Hematopoietic multipotent progenitor cell treated with erythropoietin and hydrocortisone succinate and interleukin-3 and kit ligand, for 6 days (in vitro differentiated cells): ENCODE results near the gene CTCF.

Experiments
- DNase-seq: peaks from one replicate; pipeline ENCODE4 v3.0.0-alpha.2; 2015

Gene CTCF

DNA sequence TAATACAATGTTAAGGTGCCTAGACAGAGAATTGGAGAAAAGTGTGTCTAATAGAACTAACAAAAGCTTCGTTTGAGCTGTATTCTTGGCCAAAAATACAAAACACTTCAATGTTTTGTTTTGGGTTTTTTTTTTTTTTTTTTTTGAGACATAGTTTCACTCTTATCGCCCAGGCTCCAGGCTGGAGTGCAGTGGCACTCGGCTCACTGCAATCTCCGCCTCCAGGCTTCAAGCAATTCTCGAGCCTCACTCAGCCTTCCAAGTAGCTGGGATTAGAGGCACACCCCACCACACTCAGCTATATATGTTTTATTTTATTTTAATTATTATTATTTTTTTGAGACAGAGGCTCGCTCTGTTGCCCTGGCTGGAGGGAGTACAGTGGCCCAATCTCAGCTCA is 44.3 kb downstream of the CTCF start:
- no peak for DNase-seq

DNA sequence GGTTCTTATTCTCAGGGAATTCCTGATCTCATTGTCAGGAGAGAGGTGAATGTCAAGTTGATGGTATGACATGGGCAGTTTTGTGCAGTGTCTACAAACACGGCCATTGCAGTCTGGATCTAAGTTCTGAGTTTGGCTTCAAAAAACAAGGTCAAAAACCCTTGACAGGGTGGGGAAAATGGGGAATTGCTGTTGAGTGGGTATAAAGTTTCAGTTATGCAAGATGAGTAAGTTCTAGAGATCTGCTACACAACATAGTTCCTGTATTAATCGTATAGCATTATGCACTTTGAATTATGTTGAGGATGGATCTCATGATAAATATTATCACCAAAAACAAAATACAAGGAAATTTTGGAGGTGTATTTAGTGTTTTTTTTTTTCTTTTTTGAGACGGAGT is 46.0 kb downstream of the CTCF start:
- DNase-seq = no peak

DNA sequence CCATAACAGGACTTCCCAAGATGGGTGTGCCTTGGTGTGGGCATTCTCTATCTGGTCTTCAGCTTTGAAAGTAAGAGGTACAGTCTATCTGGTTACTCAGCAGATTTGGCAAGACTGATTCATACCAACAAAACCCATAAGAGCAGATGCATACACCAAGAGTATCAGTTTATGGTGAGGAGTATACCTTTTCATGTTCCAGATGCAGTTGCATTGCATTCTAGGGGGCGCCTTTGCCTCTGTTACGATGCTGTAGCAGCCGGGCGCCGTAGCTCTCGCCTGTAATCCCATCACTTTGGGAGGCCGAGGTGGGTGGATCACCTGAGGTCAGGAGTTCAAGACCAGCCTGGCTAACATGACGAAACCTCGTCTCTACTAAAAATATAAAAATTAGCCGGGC is 51.5 kb downstream of the CTCF start:
- DNase-seq = peak; percentile 40

DNA sequence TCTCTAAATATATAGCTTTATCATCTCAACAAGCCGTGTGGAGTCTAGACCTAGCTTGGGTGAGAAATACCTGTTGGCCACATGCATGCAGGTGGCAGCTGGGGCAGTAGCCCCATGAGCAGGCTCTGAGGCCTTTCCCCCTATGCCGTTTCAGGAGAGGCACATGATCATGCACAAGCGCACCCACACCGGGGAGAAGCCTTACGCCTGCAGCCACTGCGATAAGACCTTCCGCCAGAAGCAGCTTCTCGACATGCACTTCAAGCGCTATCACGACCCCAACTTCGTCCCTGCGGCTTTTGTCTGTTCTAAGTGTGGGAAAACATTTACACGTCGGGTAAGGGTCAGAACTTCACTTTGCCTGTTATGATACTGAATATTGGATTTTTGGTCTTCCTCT is 65.9 kb downstream of the CTCF start:
- DNase-seq = no peak

DNA sequence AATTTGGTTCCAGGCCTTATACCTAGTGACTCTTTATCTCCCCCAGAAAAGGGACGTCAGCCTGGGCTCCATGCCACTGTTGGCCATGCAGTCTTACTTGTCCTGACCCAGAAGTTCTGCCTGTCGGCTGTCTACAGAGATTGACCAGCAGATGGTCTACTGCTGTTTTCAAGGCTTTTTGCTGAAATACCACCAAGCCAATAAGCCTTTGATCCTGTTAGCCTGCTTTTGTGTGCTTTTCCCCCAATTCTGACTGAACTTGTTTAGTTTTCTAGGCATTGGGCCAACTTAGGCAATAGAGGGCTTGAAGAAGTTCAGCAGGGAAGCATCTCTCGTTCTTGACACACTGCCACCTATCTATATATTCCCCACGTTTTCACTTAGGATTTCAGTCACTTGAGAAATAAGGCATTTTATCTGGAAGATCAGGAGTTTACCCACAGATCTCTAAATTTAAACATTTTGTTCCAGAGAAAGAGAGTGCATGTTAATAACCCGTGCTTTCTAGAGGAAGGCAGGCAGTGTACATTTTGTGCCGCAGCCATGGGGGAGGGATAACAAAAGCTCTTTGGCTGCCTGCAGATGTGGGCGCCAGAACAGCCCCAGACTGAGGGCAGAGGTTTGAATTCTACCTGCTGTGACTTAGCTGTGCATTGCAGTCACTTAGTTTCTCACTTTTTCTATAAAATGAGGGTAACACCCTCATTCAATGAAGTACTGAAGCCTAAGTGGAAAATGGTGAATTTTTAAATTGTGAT is 70.3 kb downstream of the CTCF start:
- DNase-seq = no peak

DNA sequence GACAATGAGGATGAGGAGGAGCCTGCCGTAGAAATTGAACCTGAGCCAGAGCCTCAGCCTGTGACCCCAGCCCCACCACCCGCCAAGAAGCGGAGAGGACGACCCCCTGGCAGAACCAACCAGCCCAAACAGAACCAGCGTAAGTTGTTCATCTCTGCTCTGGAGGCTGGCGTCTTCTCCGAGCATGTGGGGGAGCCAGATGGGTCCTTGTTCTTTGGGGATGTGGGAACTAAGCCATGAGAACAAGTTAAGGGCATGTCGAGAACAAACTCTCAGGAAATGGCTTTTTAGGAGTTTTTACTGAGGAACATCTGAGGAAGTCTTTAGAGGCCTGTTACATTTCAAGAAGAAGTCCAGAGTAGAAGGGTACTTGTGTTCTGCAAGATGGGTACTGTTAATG is 74.4 kb downstream of the CTCF start:
- no peak for DNase-seq

DNA sequence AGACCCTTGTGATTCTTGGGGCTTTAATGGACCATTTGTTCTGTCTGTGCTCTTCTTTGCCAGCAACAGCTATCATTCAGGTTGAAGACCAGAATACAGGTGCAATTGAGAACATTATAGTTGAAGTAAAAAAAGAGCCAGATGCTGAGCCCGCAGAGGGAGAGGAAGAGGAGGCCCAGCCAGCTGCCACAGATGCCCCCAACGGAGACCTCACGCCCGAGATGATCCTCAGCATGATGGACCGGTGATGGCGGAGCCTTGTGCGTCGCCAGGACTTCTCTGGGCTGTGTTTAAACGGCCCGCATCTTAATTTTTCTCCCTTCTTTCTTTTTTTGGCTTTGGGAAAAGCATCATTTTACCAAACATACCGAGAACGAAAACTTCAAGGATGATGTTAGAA is 75.3 kb downstream of the CTCF start:
- DNase-seq = no peak

DNA sequence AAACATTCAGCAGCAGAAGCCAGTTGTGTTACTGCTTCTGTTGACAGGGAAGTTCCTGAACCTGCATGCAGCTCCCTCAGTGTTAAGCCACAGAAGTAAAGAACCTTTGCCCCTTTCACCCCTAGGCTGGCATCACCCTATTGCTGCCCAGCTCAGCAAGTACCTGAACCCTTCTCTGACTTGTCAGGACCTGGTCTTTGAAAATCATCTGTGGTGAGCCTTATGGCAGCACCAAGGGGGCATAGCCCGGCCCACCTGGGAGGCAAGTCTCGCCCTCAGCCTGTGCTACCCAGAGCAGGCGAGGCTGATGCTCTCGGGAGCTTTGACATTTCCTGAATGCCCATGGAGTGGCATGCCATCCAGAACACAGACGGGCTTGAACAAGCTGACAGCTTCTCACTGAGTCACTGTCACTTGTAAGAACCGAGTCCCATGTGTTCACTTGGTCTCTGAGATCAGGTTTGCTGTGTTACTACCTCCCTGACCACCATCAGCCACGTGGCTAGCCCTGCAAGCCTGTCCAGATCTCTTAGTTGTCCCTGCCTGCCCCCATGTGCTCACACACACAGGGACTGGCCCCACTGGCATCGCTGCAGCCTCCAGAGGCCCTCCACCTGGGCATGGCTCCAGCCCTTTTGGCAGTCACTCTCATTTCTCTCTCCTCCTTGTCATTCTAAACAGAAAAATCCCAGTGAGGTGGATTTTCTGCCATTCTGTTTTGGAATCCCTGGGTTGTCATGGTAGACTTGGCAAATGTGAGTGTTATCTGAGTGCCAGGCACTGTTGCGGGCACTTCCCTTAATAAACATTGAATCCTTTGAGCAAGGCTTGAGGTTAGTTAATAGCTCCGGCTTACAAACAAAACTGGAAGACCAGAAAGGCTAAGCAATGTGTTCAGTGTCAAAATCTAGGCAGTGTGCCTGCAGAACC is 79.7 kb downstream of the CTCF start:
- no peak for DNase-seq

DNA sequence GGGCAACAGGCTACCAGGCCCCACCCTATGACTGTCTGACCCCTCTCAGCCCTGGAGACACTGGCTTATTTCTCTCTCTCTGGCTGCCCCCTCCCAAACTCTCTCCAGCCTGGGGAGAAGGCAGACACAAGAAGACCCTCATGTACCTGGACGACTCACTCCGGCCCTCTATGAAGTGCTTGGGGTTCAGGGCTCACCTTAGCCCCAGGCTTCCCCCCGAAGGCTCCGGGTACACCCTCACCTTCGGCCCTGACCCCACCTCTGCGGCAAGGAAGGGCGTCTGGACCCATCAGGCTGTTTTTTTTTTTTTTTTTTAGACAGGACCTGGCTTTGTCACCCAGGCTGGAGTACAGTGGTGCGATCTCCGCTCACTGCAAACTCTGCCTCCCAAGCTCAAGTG is 81.7 kb downstream of the CTCF start:
- DNase-seq = no peak

DNA sequence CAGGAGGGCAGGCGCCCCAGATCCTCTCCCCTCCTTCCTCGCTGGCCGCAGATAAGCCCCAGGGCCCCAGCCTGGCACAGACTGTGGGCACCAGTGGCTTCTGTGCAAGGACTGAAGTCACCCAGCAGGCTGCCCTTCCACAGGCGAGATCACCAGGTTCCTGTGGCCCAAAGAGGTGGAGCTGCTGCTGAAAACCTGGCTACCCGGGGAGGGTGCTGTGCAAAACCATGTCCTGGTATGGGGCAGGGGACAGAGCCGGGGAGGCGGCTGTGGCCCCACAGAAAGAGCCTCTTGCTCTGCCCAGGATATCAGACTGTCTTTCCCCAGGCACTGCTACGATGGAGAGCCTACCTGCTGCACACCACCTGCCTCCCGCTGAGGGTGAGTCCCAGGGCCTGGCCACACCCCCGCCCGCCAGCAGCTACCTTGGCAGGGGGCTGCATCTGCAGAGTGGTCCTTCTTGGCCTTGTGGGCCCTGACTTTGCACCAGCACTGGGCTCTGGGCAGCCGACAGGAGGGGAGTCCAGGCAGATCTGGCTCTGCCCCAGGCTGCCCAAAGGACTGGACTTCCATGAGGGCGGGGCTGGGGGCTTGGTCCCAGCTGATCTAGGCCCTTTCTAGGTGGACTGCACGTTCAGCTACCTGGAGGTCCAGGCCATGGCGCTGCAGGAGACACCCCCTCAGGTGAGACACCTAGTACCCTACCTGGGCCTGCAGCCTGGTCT is 83.2 kb downstream of the CTCF start:
- DNase-seq = peak; percentile 49

DNA sequence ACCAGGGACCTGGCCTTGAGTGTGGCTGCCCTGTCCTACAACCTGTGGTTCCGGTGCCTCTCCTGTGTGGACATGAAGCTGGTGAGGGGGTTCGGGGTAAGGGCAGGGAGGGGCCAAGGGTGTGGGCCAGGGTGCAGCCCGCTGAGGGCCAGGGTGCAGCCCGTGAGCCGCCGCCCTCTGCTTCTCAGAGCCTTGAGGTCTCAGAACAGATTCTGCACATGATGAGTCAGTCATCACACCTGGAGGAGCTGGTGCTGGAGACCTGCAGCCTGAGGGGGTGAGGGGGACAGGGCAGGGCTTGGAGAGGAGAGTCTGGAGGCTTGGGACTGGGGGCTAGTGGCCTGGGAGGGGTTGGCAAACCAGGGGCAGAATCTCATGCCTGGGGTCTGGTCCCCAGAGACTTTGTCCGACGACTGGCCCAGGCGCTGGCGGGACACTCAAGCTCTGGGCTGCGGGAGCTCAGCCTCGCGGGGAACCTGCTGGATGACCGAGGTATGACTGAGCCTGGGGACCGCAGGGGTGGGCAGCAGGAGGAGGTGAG is 84.9 kb downstream of the CTCF start:
- no peak for DNase-seq

DNA sequence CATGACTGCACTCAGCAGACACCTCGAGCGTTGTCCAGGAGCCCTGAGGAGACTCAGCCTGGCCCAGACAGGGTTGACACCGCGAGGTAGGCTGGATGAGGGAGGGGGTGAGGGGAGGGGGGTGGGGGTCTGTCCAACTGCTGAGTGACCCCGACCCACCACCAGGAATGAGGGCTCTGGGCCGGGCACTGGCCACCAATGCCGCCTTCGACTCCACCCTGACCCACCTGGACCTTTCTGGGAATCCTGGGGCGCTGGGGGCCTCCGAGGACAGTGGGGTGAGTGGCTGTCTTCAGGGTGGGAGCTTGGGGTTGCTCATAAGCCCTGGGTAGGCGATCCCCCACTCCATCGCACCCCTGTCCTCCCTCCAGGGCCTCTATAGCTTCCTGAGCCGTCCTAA is 85.4 kb downstream of the CTCF start:
- no peak for DNase-seq

DNA sequence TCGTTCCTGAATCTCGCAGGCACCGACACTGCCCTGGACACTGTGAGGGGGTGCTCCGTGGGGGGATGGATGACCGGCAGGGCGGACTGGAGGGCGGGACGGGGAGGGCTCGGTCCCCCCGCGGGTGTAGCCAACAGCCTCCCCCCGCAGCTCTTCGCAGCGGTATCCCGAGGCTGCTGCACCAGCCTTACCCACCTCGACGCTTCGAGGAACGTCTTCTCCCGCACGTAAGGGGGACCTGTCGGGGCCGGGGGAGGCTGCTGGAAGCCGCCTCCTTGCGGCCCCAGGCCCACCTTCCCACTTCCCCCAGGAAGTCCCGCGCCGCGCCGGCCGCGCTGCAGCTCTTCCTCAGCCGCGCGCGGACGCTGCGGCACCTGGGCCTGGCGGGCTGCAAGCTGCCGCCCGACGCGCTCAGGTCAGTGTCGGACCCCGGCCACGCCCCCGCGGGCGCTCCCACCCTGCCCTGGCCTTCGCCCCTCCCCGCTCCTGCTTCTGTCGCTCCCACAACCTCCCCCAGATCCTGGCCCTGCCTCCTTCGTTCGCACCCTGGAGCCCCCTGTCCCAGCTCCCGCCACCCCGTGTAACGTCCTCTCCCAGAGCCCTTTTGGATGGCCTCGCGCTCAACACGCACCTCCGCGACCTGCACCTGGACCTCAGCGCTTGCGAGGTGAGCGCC is 85.9 kb downstream of the CTCF start:
- no peak for DNase-seq

DNA sequence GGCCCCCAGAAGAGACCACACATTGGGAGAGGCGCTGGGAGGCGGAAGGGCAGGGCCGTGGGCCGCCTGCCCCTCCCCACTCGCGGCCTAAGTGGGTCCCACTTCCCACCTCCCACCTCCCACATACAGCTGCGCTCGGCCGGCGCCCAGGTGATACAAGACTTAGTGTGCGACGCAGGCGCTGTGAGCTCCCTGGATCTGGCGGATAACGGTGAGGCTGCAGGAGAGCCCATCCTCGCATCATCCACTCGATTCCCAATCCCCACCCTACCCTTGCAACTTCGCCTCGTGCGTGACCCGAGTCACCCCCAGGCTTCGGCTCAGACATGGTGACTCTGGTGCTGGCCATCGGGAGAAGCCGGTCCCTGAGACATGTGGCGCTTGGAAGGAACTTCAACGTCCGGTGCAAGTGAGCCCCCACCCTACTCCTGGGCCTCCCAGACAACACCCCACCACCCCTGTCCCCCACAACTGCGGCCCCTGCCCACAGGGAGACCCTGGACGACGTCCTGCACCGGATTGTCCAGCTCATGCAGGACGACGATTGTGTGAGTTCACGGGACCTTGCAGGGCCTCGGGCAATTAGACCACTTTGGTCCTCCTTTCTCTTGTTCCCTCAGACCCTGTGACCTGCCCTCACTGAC is 86.6 kb downstream of the CTCF start:
- DNase-seq = no peak

DNA sequence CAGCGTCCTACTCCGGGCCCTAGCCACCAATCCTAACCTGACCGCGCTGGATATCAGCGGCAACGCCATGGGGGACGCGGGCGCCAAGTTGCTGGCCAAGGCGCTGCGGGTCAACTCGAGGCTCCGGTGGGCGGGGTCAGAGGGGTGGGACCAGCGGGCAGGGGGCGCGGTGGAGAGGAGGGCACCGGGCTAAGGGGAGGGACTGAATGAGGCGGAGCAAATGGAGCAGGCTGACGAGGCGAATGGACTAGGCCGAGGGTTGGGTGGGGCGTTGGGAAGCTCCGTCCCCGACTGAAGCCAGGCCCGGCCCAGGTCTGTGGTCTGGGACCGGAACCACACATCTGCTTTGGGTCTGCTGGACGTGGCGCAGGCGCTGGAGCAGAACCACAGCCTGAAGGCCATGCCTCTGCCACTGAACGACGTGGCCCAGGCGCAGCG is 87.2 kb downstream of the CTCF start:
- DNase-seq = no peak

DNA sequence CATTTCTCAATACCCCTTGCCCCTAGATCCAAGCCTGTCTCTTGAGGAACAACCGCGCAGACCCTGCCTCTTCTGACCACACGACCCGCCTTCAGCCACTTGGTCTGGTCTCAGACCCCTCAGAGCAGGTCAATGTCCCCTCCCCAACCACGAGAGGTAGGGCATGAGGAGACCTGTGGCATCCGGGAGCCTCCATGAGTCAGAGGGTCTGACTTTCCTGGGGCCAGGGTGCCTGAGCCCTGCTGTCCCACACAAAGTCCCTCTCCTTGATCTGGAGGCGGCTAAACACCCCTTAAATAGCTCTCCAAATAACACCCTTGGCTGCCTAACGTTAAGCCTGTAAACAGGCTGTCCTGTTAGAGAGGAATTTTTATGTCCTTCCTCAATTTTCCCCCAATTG is 87.7 kb downstream of the CTCF start:
- no peak for DNase-seq

DNA sequence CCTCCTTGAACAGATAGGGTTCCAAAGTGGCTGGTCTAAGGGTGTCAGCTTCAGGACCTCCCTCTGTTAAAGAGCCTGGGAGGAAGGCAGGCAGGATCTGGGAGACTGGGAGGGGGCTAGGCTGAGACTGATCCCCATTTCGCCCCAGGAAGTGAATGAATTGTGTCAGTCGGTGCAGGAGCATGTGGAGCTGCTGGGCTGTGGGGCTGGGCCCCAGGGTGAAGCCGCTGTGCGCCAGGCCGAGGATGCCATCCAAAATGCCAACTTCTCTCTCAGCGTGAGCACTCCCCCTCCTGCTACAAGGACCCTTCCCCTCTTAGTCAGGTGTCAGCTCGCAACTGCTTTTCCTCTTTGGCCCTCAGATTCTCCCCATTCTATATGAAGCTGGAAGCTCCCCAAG is 88.7 kb downstream of the CTCF start:
- DNase-seq = no peak

DNA sequence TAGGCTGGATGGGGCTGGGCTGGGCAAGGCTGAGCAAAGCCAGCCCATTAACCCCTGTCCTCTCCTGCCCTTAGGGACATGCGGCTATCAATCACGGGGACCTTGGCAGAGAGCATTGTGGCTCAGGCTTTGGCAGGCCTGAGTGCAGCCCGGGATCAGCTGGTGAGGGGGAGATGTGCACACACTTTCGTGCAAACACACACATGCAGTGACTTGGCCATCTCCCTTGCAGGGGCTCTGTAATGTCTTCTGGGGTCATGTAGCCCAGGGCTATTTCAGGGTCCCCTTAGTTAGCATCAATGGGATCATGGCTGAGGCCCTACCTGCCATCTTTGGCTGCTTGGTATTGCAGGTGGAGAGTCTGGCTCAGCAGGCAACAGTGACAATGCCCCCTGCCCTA is 89.5 kb downstream of the CTCF start:
- DNase-seq = no peak

DNA sequence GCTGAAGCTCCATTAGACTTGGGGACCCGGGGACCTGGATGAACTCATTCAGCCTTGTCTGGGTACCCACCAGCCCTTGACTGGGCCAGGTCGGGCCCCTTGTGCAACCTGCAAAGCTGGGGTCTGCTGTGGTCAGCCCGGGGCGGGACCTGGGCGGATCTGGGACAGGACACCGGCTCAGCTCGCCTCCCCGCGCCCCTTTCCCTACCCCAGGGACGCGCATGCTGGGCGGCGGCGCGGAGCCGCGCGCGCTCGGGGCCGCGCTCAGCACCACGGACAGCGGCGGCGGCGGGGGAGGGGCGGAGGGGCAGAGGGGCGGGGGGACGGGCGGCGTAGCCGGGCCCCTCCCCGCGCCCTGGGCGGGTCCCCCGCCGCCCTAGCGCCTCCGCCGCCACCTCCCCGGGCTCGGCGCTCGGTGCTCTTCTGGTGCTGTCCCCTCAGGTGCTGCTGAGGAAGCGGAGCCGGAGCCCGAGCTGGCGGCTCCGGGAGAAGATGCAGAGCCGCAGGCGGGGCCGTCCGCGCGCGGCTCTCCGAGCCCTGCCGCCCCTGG is 90.3 kb downstream of the CTCF start:
- DNase-seq = no peak

DNA sequence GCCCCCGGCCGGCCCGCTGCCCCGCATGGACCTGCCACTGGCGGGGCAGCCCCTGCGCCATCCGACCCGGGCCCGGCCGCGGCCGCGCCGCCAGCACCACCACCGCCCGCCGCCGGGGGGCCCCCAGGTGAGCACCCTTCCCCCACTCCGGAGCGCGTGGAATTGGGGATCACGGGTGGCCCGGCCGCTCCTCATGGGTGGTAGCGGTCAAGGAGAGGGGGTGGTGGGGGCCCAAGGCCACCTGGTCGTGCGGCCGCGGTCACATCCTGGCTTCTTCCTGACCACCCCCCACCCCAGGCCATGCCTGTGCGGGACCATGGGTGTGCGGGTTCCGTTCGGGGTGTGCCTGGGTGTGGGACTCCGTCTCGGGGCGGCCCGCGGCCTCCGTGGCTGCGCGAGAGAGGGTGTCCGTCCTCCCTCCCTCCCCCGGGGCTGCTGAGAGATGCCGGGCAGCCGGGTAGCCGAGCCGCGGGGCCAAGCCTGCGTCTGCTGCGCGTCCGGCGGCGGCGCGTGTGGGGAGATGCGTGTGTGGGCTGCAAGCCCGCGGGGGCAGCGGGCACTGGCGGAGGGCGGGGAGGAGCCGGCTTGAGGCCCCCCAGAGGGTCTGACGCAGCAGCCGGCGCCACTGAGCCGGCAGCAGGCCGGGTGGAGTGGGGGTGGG is 90.9 kb downstream of the CTCF start:
- no peak for DNase-seq

DNA sequence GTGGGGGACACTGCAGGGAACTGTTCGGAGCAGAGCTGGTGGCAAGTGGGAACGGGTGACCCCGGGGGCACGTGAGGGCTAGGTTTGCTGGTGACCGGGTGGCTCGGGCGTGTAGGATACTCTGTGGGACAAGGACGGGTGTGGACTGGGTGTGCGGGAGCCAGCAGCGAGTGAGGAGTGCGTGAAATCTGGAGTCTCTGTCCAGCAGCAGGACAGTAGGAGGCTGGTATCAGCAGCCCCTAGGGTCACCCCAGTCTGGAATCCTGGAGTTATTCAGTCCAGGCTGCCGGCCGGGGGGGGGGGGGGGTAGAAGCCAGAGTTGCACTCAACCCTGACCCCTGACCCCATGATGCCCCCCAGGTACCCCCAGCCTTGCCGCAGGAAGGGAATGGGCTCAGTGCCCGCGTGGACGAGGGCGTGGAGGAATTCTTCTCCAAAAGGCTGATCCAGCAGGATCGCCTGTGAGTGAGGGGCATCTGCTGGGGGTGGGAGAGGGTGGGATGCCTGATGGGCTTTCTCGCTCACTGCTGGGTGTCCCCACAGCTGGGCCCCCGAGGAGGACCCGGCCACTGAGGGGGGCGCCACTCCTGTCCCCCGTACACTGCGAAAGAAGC is 91.6 kb downstream of the CTCF start:
- DNase-seq = no peak
